H9 (cell line): Measurements from ENCODE around the gene DIAPH2. TPM values are rescaled to one million over a fixed set of nuclear protein-coding genes. Genes with fewer than 3 reads are reported as not detected.

ENCODE experiments used
- DNase-seq: peaks from one replicate; pipeline ENCODE4 v3.0.0-alpha.2; 2017
- H2AFZ ChIP-seq: one replicate; pipeline ENCODE4 v1.6.1; 2013; ENCODE audit warnings: mild to moderate bottlenecking, low read length, control low read depth, moderate library complexity
- H2AK5ac ChIP-seq: 2 replicates; pipeline ENCODE4 v1.6.1; 2013; ENCODE audit warnings: low read length, control low read depth, mixed read lengths; ENCODE audit not compliant: insufficient read length
- H2BK120ac ChIP-seq: one replicate; pipeline ENCODE4 v1.6.1; 2013; ENCODE audit warnings: low read depth, mild to moderate bottlenecking, low read length, control low read depth, inconsistent platforms; ENCODE audit not compliant: poor library complexity, severe bottlenecking
- H2BK12ac ChIP-seq: 2 replicates; pipeline ENCODE4 v1.6.1; 2013; ENCODE audit warnings: low read length, control low read depth, mixed read lengths, low read depth; ENCODE audit not compliant: insufficient read length
- H2BK15ac ChIP-seq: 2 replicates; pipeline ENCODE4 v1.6.1; 2013; ENCODE audit warnings: low read depth, low read length, control low read depth
- H2BK20ac ChIP-seq: one replicate; pipeline ENCODE4 v1.6.1; 2013; ENCODE audit warnings: low read depth, mild to moderate bottlenecking, low read length, control low read depth, inconsistent platforms; ENCODE audit not compliant: poor library complexity, severe bottlenecking
- H2BK5ac ChIP-seq: 2 replicates; pipeline ENCODE4 v1.6.1; 2013; ENCODE audit warnings: low read length, control low read depth, mixed read lengths; ENCODE audit not compliant: insufficient read length
- H3K14ac ChIP-seq: 2 replicates; pipeline ENCODE4 v1.6.1; 2013; ENCODE audit warnings: low read length, control low read depth; ENCODE audit not compliant: insufficient read depth
- H3K18ac ChIP-seq: 2 replicates; pipeline ENCODE4 v1.6.1; 2013; ENCODE audit warnings: low read depth, mild to moderate bottlenecking, mixed read lengths, low read length, control low read depth; ENCODE audit not compliant: insufficient read length
- H3K23ac ChIP-seq: 2 replicates; pipeline ENCODE4 v1.6.1; 2013; ENCODE audit warnings: low read length, control low read depth, mixed read lengths, low read depth; ENCODE audit not compliant: insufficient read length
- H3K23me2 ChIP-seq: 2 replicates; pipeline ENCODE4 v1.6.1; 2013; ENCODE audit warnings: low read depth, mild to moderate bottlenecking, mixed read lengths, low read length, control low read depth; ENCODE audit not compliant: insufficient read length, poor library complexity, severe bottlenecking
- H3K27ac ChIP-seq: 2 replicates; pipeline ENCODE4 v1.5.1; 2013; ENCODE audit warnings: low read length, control low read depth, mixed read lengths, low read depth; ENCODE audit not compliant: insufficient read length
- H3K27me3 ChIP-seq: 2 replicates; pipeline ENCODE4 v1.6.1; 2013; ENCODE audit warnings: low read length, control low read depth, inconsistent platforms; ENCODE audit not compliant: insufficient read depth
- H3K4ac ChIP-seq: 2 replicates; pipeline ENCODE4 v1.6.1; 2013; ENCODE audit warnings: low read depth, mild to moderate bottlenecking, control low read depth, inconsistent platforms, low read length, moderate library complexity
- H3K4me1 ChIP-seq: 2 replicates; pipeline ENCODE4 v1.6.1; 2013; ENCODE audit warnings: low read length, control low read depth, inconsistent platforms; ENCODE audit not compliant: insufficient read depth
- H3K4me2 ChIP-seq: 2 replicates; pipeline ENCODE4 v1.6.1; 2013; ENCODE audit warnings: low read length, control low read depth, mixed read lengths; ENCODE audit not compliant: insufficient read length, insufficient read depth
- H3K56ac ChIP-seq: 2 replicates; pipeline ENCODE4 v1.6.1; 2013; ENCODE audit warnings: low read depth, mild to moderate bottlenecking, mixed read lengths, low read length, control low read depth; ENCODE audit not compliant: insufficient read length
- H3K79me1 ChIP-seq: 2 replicates; pipeline ENCODE4 v1.6.1; 2013; ENCODE audit warnings: low read depth, mild to moderate bottlenecking, moderate library complexity, low read length, control low read depth, inconsistent platforms; ENCODE audit not compliant: insufficient read depth, poor library complexity, severe bottlenecking
- H3K79me2 ChIP-seq: 2 replicates; pipeline ENCODE4 v1.6.1; 2013; ENCODE audit warnings: low read length, control low read depth, inconsistent platforms; ENCODE audit not compliant: insufficient read depth
- H3K9ac ChIP-seq: 2 replicates; pipeline ENCODE4 v1.6.1; 2013; ENCODE audit warnings: low read length, control low read depth, mixed read lengths; ENCODE audit not compliant: insufficient read length; ENCODE audit errors: extremely low read depth
- H3K9me3 ChIP-seq: one replicate; pipeline ENCODE4 v1.6.1; 2013; ENCODE audit warnings: low read depth, low read length, inconsistent platforms; ENCODE audit not compliant: control insufficient read depth
- H3T11ph ChIP-seq: one replicate; pipeline ENCODE4 v1.6.1; 2013; ENCODE audit warnings: mild to moderate bottlenecking, low read length, control low read depth, inconsistent platforms
- H4K20me1 ChIP-seq: one replicate; pipeline ENCODE4 v1.6.1; 2013; ENCODE audit not compliant: control insufficient read depth, insufficient read length, insufficient read depth
- H4K5ac ChIP-seq: 2 replicates; pipeline ENCODE4 v1.6.1; 2013; ENCODE audit warnings: low read depth, mild to moderate bottlenecking, mixed read lengths, low read length, control low read depth; ENCODE audit not compliant: insufficient read length
- H4K8ac ChIP-seq: replicated peaks from 2 replicates; pipeline ENCODE4 v1.6.1; 2013; ENCODE audit warnings: low read length, control low read depth, mixed read lengths, low read depth; ENCODE audit not compliant: insufficient read length
- H4K91ac ChIP-seq: 2 replicates; pipeline ENCODE4 v1.6.1; 2013; ENCODE audit warnings: low read depth, mild to moderate bottlenecking, moderate library complexity, mixed read lengths, low read length, control low read depth; ENCODE audit not compliant: insufficient read length
- H3K27ac Mint-ChIP-seq, 3 experiments: 2 replicates in 2 of 3; 3 replicates in 1 of 3; pipeline ENCODE4 v1.8.0; 2020 to 2021; ENCODE audit warnings: mixed read lengths in 3 of 3, mild to moderate bottlenecking in 1 of 3, moderate library complexity in 1 of 3
- H3K27me3 Mint-ChIP-seq: 2 replicates; pipeline ENCODE4 v1.8.0; 2021; ENCODE audit warnings: low read depth, mild to moderate bottlenecking, moderate library complexity, mixed read lengths
- H3K36me3 Mint-ChIP-seq, 3 experiments: 2 replicates in 2 of 3; 3 replicates in 1 of 3; pipeline ENCODE4 v1.8.0; 2020 to 2021; ENCODE audit warnings: low read depth in 3 of 3, mixed read lengths in 3 of 3; ENCODE audit not compliant: insufficient read depth in 1 of 3
- H3K4me1 Mint-ChIP-seq, 2 experiments: 2 replicates each; pipeline ENCODE4 v1.8.0; 2020; ENCODE audit warnings: mixed read lengths in 2 of 2
- H3K4me3 Mint-ChIP-seq, 2 experiments: 2 replicates in 1 of 2; 3 replicates in 1 of 2; pipeline ENCODE4 v1.8.0; 2020 to 2021; ENCODE audit warnings: mild to moderate bottlenecking in 2 of 2, mixed read lengths in 2 of 2, moderate library complexity in 1 of 2
- H3K9me3 Mint-ChIP-seq, 2 experiments: 2 replicates in 1 of 2; 3 replicates in 1 of 2; pipeline ENCODE4 v1.8.0; 2020; ENCODE audit warnings: mild to moderate bottlenecking in 2 of 2, mixed read lengths in 2 of 2, moderate library complexity in 1 of 2
- CTCF ChIP-seq: fragments of 200-600 bp; sonication (generic); conservative IDR thresholded peaks from 3 replicates; pipeline ENCODE4 v1.8.0; 2021; ENCODE audit warnings: antibody characterized with exemption, mild to moderate bottlenecking
- WGBS: extraction: QIAGEN DNeasy Blood & Tissue Kit; methylation state at CpG from one replicate; pipeline ENCODE4 v1.1.7; 2013; ENCODE audit warnings: missing lambda C conversion rate, low lambda C conversion rate, mixed read lengths; ENCODE audit not compliant: insufficient read length; ENCODE audit errors: extremely low coverage; 5-methylcytosine and 5-hydroxymethylcytosine counted together
- total RNA-seq: library from RNA; stranded (reverse); gene quantifications from 2 replicates; pipeline ENCODE4 v1.2.1, GENCODE V29; 2021

Gene DIAPH2
- total RNA-seq, 1 experiment from 2014 or later = 45.4 TPM

- Mint-ChIP-seq H3K9me3 (no peaks in the 10 kb centered on the region), H3K27me3 (no peaks in the 10 kb centered on the region), H3K4me3 (no peak overlapping the region), H3K4me1 (peaks cover 15 to 19% of the 10 kb centered on the region in 2 experiments), H3K27ac (no peak overlapping the region), H3K36me3 (peaks cover 0 to 2% (median 0%) of the 10 kb centered on the region in 3 experiments; a peak in 1 of 7 replicates)
- DNase-seq = no peak
- Histone ChIP-seq H4K91ac (no peak overlapping the region), H3K4me2 (no peak overlapping the region), H3K23ac (no peak overlapping the region), H2BK20ac (no peak overlapping the region), H3K4me1 (peaks cover 6% of the 10 kb centered on the region; the same call in 1 of the 2 replicates), H4K20me1 (no peaks in the 10 kb centered on the region), H2BK120ac (no peak overlapping the region), H3K9ac (no peak overlapping the region), H3K56ac (no peak overlapping the region), H3K18ac (no peak overlapping the region), H3K27ac (no peak overlapping the region), H2BK15ac (no peak overlapping the region), H3K23me2 (no peaks in the 10 kb centered on the region), H3K27me3 (no peaks in the 10 kb centered on the region), H3K9me3 (no peaks in the 10 kb centered on the region), H3K79me2 (no peaks in the 10 kb centered on the region), H2AK5ac (no peak overlapping the region), H4K5ac (no peak overlapping the region), H2BK12ac (no peak overlapping the region), H2AFZ (no peak overlapping the region), H3K79me1 (no peaks in the 10 kb centered on the region), H3K14ac (no peak overlapping the region), H3K4ac (no peak overlapping the region), H4K8ac (no peak overlapping the region), H2BK5ac (no peak overlapping the region), H3T11ph (no peak overlapping the region)
- no CpG with 5 or more reads among the region's 4 CpGs for WGBS
- no peak for TF ChIP-seq CTCF
Observed at GRCh38 chrX:97294041-97294440, 609.4 kb downstream of the DIAPH2 start.
